Ramos (cell line): ENCODE data around the gene MAGEB18.

Source experiments
- in situ Hi-C: fragments of 300-500 bp; cut with MboI; formaldehyde crosslinking; loops from one replicate; pipeline ENCODE4 v1.14.3; 2022; ENCODE audit warnings: low sequenced_read_pairs; ENCODE audit not compliant: unreplicated experiment

The MAGEB18 gene

DNA sequence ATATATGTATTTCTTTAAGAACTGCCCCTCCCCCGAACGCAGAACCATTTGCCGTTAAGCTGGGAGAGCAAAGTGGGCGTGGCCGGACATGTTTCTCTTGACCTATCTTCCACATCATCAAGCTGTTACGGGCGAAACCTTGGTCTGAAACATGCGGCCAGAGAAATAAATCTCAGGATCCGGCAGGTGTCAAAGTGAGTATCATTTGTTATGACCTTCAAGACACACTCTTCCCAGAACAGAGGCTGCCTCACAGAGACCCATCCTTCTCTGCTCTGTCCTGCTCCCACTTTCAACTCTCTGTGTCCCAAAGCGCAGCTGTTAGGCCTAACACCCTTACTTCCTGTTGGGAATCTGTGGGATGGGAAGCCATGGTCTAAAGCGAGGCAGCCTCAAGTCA, at the start of gene MAGEB18:
Gene MAGEB18, plus strand, starts transcription at position 70 of the 400 bp plus-strand sequence. CDS start 643 bp downstream, outside the sequence.
- in situ Hi-C loops = no loop called here

DNA sequence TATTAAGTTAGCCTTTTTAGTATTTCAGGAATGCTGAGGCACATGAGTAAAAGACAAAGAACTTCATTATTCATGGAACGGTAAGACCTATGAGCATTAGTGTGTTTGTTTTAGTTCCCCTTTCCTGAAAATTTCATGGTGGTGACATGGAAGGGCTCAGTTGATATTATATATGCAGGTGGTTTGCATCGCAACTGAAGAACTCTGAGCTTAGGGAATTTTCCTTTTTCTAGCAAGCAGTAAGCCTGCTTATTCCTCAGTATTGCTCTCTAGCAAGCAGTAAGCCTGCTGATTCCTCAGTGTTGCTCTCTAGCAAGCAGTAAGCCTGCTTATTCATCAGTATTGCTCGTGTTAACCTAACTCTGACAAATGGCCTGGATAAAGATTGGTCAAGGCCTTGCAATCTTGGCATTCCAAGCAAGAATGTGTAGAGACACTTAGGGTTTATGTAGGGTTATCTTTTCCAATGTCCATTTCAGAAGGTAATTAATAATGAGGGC, 37.7 kb upstream of the MAGEB18 start:
- in situ Hi-C loops = no loop called here

DNA sequence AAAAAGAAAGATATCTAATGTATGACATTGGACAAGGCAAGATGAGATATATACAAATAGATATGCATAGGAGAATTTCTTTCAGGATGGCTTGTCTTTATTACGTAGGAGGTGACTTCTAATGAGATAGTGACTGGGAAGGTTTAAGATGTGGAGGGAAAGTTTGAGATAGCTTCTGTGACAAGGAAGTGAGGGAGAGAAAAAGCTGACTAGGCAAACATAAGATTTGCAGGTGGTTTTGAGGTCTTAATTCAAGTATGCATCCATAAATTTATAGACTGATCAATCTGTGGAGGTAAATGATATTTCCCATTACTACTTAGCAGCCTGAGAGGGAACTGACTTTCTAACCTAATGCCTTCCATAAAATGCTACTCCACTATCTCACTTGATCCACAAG, 29.0 kb upstream of the MAGEB18 start:
- in situ Hi-C loops = no loop called here

DNA sequence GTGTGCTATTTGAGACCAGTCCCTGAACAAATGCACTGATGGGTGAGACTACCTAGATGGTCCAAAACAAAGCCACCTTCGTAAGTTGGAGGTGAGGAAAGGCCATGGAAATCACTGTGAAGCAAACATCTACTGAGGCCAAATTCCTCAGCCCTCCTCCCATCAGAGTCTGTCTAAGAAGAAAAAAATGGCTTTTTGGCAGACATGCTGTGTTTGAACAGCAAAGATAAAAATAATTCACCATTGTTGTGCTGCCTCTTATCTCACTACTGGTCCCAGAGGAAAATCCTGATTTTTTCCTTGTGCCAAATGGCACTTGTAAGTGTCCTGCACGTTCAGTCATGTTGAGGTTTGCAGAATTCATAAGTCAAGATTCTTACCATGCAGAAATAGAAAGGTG, 7.9 kb downstream of the MAGEB18 start:
- in situ Hi-C loops = no loop called here

DNA sequence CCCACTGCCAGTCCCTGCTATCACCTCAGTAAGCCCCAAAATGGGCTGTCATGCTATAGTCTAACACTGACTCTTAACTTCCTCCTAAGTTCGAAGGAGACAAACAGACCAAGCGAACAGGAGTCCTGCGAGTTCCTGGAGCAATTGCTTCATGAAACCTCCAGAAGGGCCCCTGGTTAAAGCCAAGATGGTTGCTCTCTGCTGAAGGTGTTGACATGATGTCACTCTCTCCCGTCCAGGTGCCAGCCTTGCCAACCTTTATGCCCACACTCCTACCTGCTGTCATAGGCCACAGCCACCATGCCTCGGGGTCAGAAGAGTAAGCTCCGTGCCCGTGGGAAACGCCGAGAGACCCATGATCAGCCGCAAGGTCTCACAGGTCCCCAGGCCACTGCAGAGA, 22.2 kb downstream of the MAGEB18 start, which contains the start of gene MAGEB6B:
Gene MAGEB6B, plus strand, starts transcription at position 301 of the 400 bp plus-strand sequence. Its CDS starts 0 bp downstream, at position 301.
- in situ Hi-C loops = no loop called here
